Fibroblast of lung (primary cell): ENCODE results near the gene USP4. TPM values are rescaled to one million over a fixed set of nuclear protein-coding genes. Genes with fewer than 3 reads are reported as not detected.
"Not testable (repeated sequence)": the region's sequence is repeated elsewhere in the genome, so short reads cannot be mapped to it uniquely, and the experiment has no call there.

Experiments
- DNase-seq, 2 donors: peaks; one replicate each; pipeline versions ENCODE4 v3.0.0 to v3.0.0-alpha.2; 2010; ENCODE audit warnings: low read depth in 2 of 2
- H2AFZ ChIP-seq: 2 replicates; pipeline ENCODE4 v1.5.1; 2012; ENCODE audit warnings: low read length, control low read depth, inconsistent platforms
- H3K27ac ChIP-seq: 2 replicates; pipeline ENCODE4 v1.5.1; 2011; ENCODE audit warnings: low read length, control low read depth; ENCODE audit not compliant: insufficient read depth
- H3K27me3 ChIP-seq: 2 replicates; pipeline ENCODE4 v1.5.1; 2011; ENCODE audit warnings: mild to moderate bottlenecking, low read length; ENCODE audit not compliant: control insufficient read depth, insufficient read depth
- H3K36me3 ChIP-seq: 2 replicates; pipeline ENCODE4 v1.5.1; 2011; ENCODE audit warnings: low read length; ENCODE audit not compliant: control insufficient read depth, insufficient read depth
- H3K4me1 ChIP-seq: 2 replicates; pipeline ENCODE4 v1.5.1; 2011; ENCODE audit warnings: low read length; ENCODE audit not compliant: control insufficient read depth, insufficient read depth; ENCODE audit errors: extremely low read depth
- H3K4me2 ChIP-seq: 2 replicates; pipeline ENCODE4 v1.5.1; 2011; ENCODE audit warnings: low read length, control low read depth; ENCODE audit not compliant: insufficient read depth; ENCODE audit errors: extremely low read depth
- H3K4me3 ChIP-seq, 4 experiments: fragments of 200-600 bp in 1 of 4; sonication (generic) in 1 of 4; replicated peaks in 1 of 4; 2 replicates each; pipeline ENCODE4 v1.5.1; 2011 to 2016; ENCODE audit warnings: low read length in 4 of 4, low read depth in 3 of 4, mild to moderate bottlenecking in 3 of 4, control low read depth in 2 of 4, inconsistent platforms in 1 of 4, mixed read lengths in 1 of 4; ENCODE audit not compliant: insufficient read depth in 1 of 4; ENCODE audit errors: control extremely low read depth in 1 of 4
- H3K79me2 ChIP-seq: 2 replicates; pipeline ENCODE4 v1.5.1; 2012; ENCODE audit warnings: mild to moderate bottlenecking, low read length, inconsistent platforms; ENCODE audit not compliant: control insufficient read depth, insufficient read depth
- H3K9ac ChIP-seq: 2 replicates; pipeline ENCODE4 v1.5.1; 2011; ENCODE audit warnings: mild to moderate bottlenecking, low read length, control low read depth; ENCODE audit not compliant: insufficient read depth
- H3K9me3 ChIP-seq: 2 replicates; pipeline ENCODE4 v1.5.1; 2012; ENCODE audit warnings: low read depth, low read length; ENCODE audit not compliant: control insufficient read depth, insufficient read depth
- H4K20me1 ChIP-seq: 2 replicates; pipeline ENCODE4 v1.5.1; 2011; ENCODE audit warnings: low read length; ENCODE audit not compliant: control insufficient read depth, insufficient read depth; ENCODE audit errors: extremely low read depth
- CTCF ChIP-seq, 2 donors: IDR thresholded peaks in 1 of 2; conservative IDR thresholded peaks in 1 of 2; 1 replicate in 1 of 2; 2 replicates in 1 of 2; pipeline ENCODE4 v1.5.1; 2011 to 2012; ENCODE audit warnings: low read length in 2 of 2, control low read depth in 1 of 2, inconsistent platforms in 1 of 2, low read depth in 1 of 2, mild to moderate bottlenecking in 1 of 2
- EZH2 ChIP-seq: IDR thresholded peaks from 2 replicates; pipeline ENCODE4 v1.5.1; 2012; ENCODE audit warnings: low read length, control low read depth, mild to moderate bottlenecking; ENCODE audit errors: missing control alignments
- polyA plus RNA-seq, 2 donors: library from polyadenylated mRNA; depleted of rRNA in 1 of 2; stranded (reverse) in 1 of 2; unstranded in 1 of 2; fragments of >200 nt; gene quantifications; 2 replicates each; pipeline ENCODE4 v1.2.1, GENCODE V29; 2011 to 2012; ENCODE audit warnings: missing spikeins in 1 of 2
- total RNA-seq: library from RNA; depleted of rRNA; stranded (reverse); fragments of >200 nt; gene quantifications from 2 replicates; pipeline ENCODE4 v1.2.1, GENCODE V29; 2014

The USP4 gene
- total and polyA plus RNA-seq, 2 donors (not counting 1 experiment from before 2014, with no cell fraction given) = 28.7 to 47.1 TPM

GRCh38 chr3:49357095-49357442 is 17.2 kb upstream of the USP4 start:
- H2AFZ ChIP-seq, H3K27me3 ChIP-seq, DNase-seq, H4K20me1 ChIP-seq, H3K9me3 ChIP-seq: not testable (repeated sequence)
- H3K36me3 ChIP-seq = peaks cover 18% of the 10 kb centered on the region
- H3K79me2 ChIP-seq = peaks cover 22% of the 10 kb centered on the region
- peaks cover 27% of the 10 kb centered on the region for H3K4me1 ChIP-seq
- H3K9ac ChIP-seq = peak overlapping the region; percentile 78
- peak overlapping the region; percentile 90 for H3K27ac ChIP-seq
- peak overlapping the region; percentile 77 for H3K4me2 ChIP-seq
- peak overlapping the region; percentile 69 to 84 (median 74) for H3K4me3 ChIP-seq

- no peak overlapping the region for H2AFZ ChIP-seq
Measured at GRCh38 chr3:49352890-49353421, 13.1 kb upstream of the USP4 start.

GRCh38 chr3:49352281-49352680 is 12.4 kb upstream of the USP4 start:
- Histone ChIP-seq H3K27me3 (no peaks in the 10 kb centered on the region), H3K9me3 (no peaks in the 10 kb centered on the region), H3K36me3 (peaks cover 7% of the 10 kb centered on the region), H3K4me3 (no peak overlapping the region), H3K79me2 (peaks cover 13% of the 10 kb centered on the region), H3K27ac (peak overlapping the region; percentile 72), H3K4me2 (no peak overlapping the region), H2AFZ (no peak overlapping the region), H3K4me1 (peaks cover 15% of the 10 kb centered on the region), H4K20me1 (no peaks in the 10 kb centered on the region), H3K9ac (no peak overlapping the region)
- DNase-seq = no peak
- TF ChIP-seq EZH2 = no peak
- TF ChIP-seq CTCF (conservative IDR thresholded peaks at IDR 0.05 in 1 of 2, IDR thresholded peaks at IDR 0.05 in 1 of 2; ENCODE audit: low read depth in 1 of 2, low read length in 2 of 2) = no peak

More at GRCh38 chr3:49352890-49353421, 13.1 kb upstream of the USP4 start:
- peak overlapping the region; percentile 31 for H3K27ac ChIP-seq
- H3K4me2 ChIP-seq = no peak overlapping the region
- TF ChIP-seq CTCF (conservative IDR thresholded peaks at IDR 0.05 in 1 of 2, IDR thresholded peaks at IDR 0.05 in 1 of 2; ENCODE audit: low read depth in 1 of 2, low read length in 2 of 2) (no peak), EZH2 (no peak)
- H3K27me3 ChIP-seq = no peaks in the 10 kb centered on the region
- no peaks in the 10 kb centered on the region for H4K20me1 ChIP-seq
- H3K36me3 ChIP-seq = peaks cover 10% of the 10 kb centered on the region
- H3K79me2 ChIP-seq = peaks cover 16% of the 10 kb centered on the region
- peaks cover 15% of the 10 kb centered on the region for H3K4me1 ChIP-seq
- no peak for DNase-seq
- H3K4me3 ChIP-seq = no peak overlapping the region
- no peaks in the 10 kb centered on the region for H3K9me3 ChIP-seq
- no peak overlapping the region for H3K9ac ChIP-seq
